Prostate gland (tissue), 2 donors: ENCODE data around the gene FAM53B.

Experiments used
- CTCF ChIP-seq, 4 experiments: fragments of 200-600 bp in 2 of 4; fragments of 450-650 bp in 2 of 4; sonication (generic) in 2 of 4; IDR thresholded peaks; 1 replicate in 3 of 4; 2 replicates in 1 of 4; pipeline ENCODE4 v1.5.1; 2016 to 2019; ENCODE audit warnings: antibody characterized with exemption in 4 of 4, mild to moderate bottlenecking in 2 of 4, moderate library complexity in 2 of 4
- POLR2A ChIP-seq: fragments of 450-650 bp; IDR thresholded peaks from one replicate; pipeline ENCODE4 v1.6.1; 2016; ENCODE audit warnings: antibody characterized with exemption, mild to moderate bottlenecking

GRCh38 chr10:124579011-124579399 lies 165.2 kb downstream of the FAM53B start:
- no peak for TF ChIP-seq CTCF (IDR thresholded peaks at IDR 0.05)
- no peak for TF ChIP-seq POLR2A
